ENCODE data around the gene DNMBP.

The DNMBP gene

GRCh38 chr10:99983280-99983988 lies 26.3 kb downstream of the DNMBP start:
- no peak for DNase-seq
- no peaks in the 10 kb centered on the region for H3K27me3 Mint-ChIP-seq
- H3K9me3 Mint-ChIP-seq: no peaks in the 10 kb centered on the region
- no peak overlapping the region for H3K27ac Mint-ChIP-seq
- H3K4me1 Mint-ChIP-seq (ENCODE audit: low read depth): peaks cover 3% of the 10 kb centered on the region
- H3K4me3 Mint-ChIP-seq: no peak overlapping the region
- no peaks in the 10 kb centered on the region for H3K36me3 Mint-ChIP-seq (ENCODE audit: low read depth)

GRCh38 chr10:99982728-99983127 lies 27.0 kb downstream of the DNMBP start:
- Mint-ChIP-seq H3K4me3 (no peak overlapping the region), H3K27me3 (no peaks in the 10 kb centered on the region), H3K27ac (no peak overlapping the region), H3K36me3 (ENCODE audit: low read depth) (no peaks in the 10 kb centered on the region), H3K9me3 (no peaks in the 10 kb centered on the region), H3K4me1 (ENCODE audit: low read depth) (peaks cover 3% of the 10 kb centered on the region)
- no peak for DNase-seq

GRCh38 chr10:99981581-99982199 lies 28.1 kb downstream of the DNMBP start:
- Mint-ChIP-seq H3K4me3 (no peak overlapping the region), H3K27ac (no peak overlapping the region), H3K4me1 (ENCODE audit: low read depth) (peaks cover 3% of the 10 kb centered on the region), H3K9me3 (no peaks in the 10 kb centered on the region), H3K27me3 (no peaks in the 10 kb centered on the region), H3K36me3 (ENCODE audit: low read depth) (no peaks in the 10 kb centered on the region)
- no peak for DNase-seq

- DNase-seq: no peak
- Mint-ChIP-seq H3K4me3 (no peak overlapping the region), H3K36me3 (ENCODE audit: low read depth) (no peaks in the 10 kb centered on the region), H3K27ac (no peak overlapping the region), H3K4me1 (ENCODE audit: low read depth) (peaks cover 3% of the 10 kb centered on the region), H3K9me3 (no peaks in the 10 kb centered on the region), H3K27me3 (no peaks in the 10 kb centered on the region)
Observed at GRCh38 chr10:99979066-99979685, 30.6 kb downstream of the DNMBP start.

GRCh38 chr10:99977916-99978315 lies 31.8 kb downstream of the DNMBP start:
- Mint-ChIP-seq H3K4me1 (ENCODE audit: low read depth) (no peaks in the 10 kb centered on the region), H3K36me3 (ENCODE audit: low read depth) (no peaks in the 10 kb centered on the region), H3K9me3 (no peaks in the 10 kb centered on the region), H3K27me3 (no peaks in the 10 kb centered on the region), H3K27ac (no peak overlapping the region), H3K4me3 (no peak overlapping the region)
- no peak for DNase-seq

- Mint-ChIP-seq H3K27me3 (no peaks in the 10 kb centered on the region), H3K9me3 (no peaks in the 10 kb centered on the region), H3K4me1 (ENCODE audit: low read depth) (no peaks in the 10 kb centered on the region), H3K36me3 (ENCODE audit: low read depth) (no peaks in the 10 kb centered on the region), H3K27ac (no peak overlapping the region), H3K4me3 (no peak overlapping the region)
- DNase-seq: no peak
Observed at GRCh38 chr10:99976886-99977665, 32.7 kb downstream of the DNMBP start.

GRCh38 chr10:99975942-99976809 lies 33.6 kb downstream of the DNMBP start:
- Mint-ChIP-seq H3K9me3 (no peaks in the 10 kb centered on the region), H3K36me3 (ENCODE audit: low read depth) (peaks cover under 1% of the 10 kb centered on the region), H3K27ac (no peak overlapping the region), H3K4me3 (no peak overlapping the region), H3K27me3 (no peaks in the 10 kb centered on the region), H3K4me1 (ENCODE audit: low read depth) (no peaks in the 10 kb centered on the region)
- DNase-seq: no peak

GRCh38 chr10:99975106-99975829 lies 34.5 kb downstream of the DNMBP start:
- DNase-seq: no peak
- Mint-ChIP-seq H3K27ac (no peak overlapping the region), H3K4me1 (ENCODE audit: low read depth) (no peaks in the 10 kb centered on the region), H3K36me3 (ENCODE audit: low read depth) (peaks cover 6% of the 10 kb centered on the region), H3K4me3 (no peak overlapping the region), H3K9me3 (no peaks in the 10 kb centered on the region), H3K27me3 (no peaks in the 10 kb centered on the region)

GRCh38 chr10:99973190-99973589 lies 36.6 kb downstream of the DNMBP start:
- H3K27ac Mint-ChIP-seq: no peak overlapping the region
- H3K9me3 Mint-ChIP-seq: no peaks in the 10 kb centered on the region
- no peak for DNase-seq
- H3K4me3 Mint-ChIP-seq: no peak overlapping the region
- H3K27me3 Mint-ChIP-seq: no peaks in the 10 kb centered on the region
- H3K36me3 Mint-ChIP-seq (ENCODE audit: low read depth): peaks cover 15% of the 10 kb centered on the region
- H3K4me1 Mint-ChIP-seq (ENCODE audit: low read depth): no peaks in the 10 kb centered on the region

GRCh38 chr10:99967961-99968360 lies 41.8 kb downstream of the DNMBP start:
- H3K36me3 Mint-ChIP-seq (ENCODE audit: low read depth): peaks cover 24% of the 10 kb centered on the region
- H3K4me1 Mint-ChIP-seq (ENCODE audit: low read depth): peaks cover 2% of the 10 kb centered on the region
- DNase-seq: no peak
- H3K9me3 Mint-ChIP-seq: no peaks in the 10 kb centered on the region
- no peaks in the 10 kb centered on the region for H3K27me3 Mint-ChIP-seq
- H3K27ac Mint-ChIP-seq: no peak overlapping the region
- H3K4me3 Mint-ChIP-seq: no peak overlapping the region

GRCh38 chr10:99966306-99966705 lies 43.4 kb downstream of the DNMBP start:
- Mint-ChIP-seq H3K9me3 (no peaks in the 10 kb centered on the region), H3K27me3 (no peaks in the 10 kb centered on the region), H3K4me3 (no peak overlapping the region), H3K36me3 (ENCODE audit: low read depth) (peaks cover 24% of the 10 kb centered on the region), H3K27ac (no peak overlapping the region), H3K4me1 (ENCODE audit: low read depth) (peaks cover 2% of the 10 kb centered on the region)
- DNase-seq: no peak

GRCh38 chr10:99965700-99966099 lies 44.0 kb downstream of the DNMBP start:
- DNase-seq: no peak
- no peak overlapping the region for H3K4me3 Mint-ChIP-seq
- H3K27ac Mint-ChIP-seq: no peak overlapping the region
- no peaks in the 10 kb centered on the region for H3K27me3 Mint-ChIP-seq
- peaks cover 20% of the 10 kb centered on the region for H3K36me3 Mint-ChIP-seq (ENCODE audit: low read depth)
- no peaks in the 10 kb centered on the region for H3K9me3 Mint-ChIP-seq
- peaks cover 2% of the 10 kb centered on the region for H3K4me1 Mint-ChIP-seq (ENCODE audit: low read depth)

GRCh38 chr10:99964791-99965190 lies 45.0 kb downstream of the DNMBP start:
- Mint-ChIP-seq H3K4me3 (no peak overlapping the region), H3K36me3 (ENCODE audit: low read depth) (peaks cover 17% of the 10 kb centered on the region), H3K4me1 (ENCODE audit: low read depth) (peaks cover 2% of the 10 kb centered on the region), H3K27me3 (no peaks in the 10 kb centered on the region), H3K9me3 (no peaks in the 10 kb centered on the region), H3K27ac (no peak overlapping the region)
- no peak for DNase-seq

Data from activated T-cell treated with anti-CD3 and anti-CD28 coated beads, Interleukin-2, amount 50 U/mL, for 24 hours (primary cell).